NCI-H146 (cell line): ENCODE measurements around the gene SLC26A2.
"Not testable (repeated sequence)": the region's sequence is repeated elsewhere in the genome, so short reads cannot be mapped to it uniquely, and the experiment has no call there.

Experiments used
- DNase-seq: peaks from one replicate; lab custom pipeline; 2025; lab: John Stamatoyannopoulos, UW

SLC26A2 gene

GRCh38 chr5:150006318-150006717, 45.8 kb downstream of the SLC26A2 start:
- DNase-seq: no peak

GRCh38 chr5:150007050-150007449, 46.5 kb downstream of the SLC26A2 start:
- no peak for DNase-seq

GRCh38 chr5:150009671-150010387, 49.3 kb downstream of the SLC26A2 start:
- DNase-seq: no peak

GRCh38 chr5:150013931-150014330, 53.4 kb downstream of the SLC26A2 start:
- no peak for DNase-seq

GRCh38 chr5:150014456-150014855, 53.9 kb downstream of the SLC26A2 start:
- no peak for DNase-seq

GRCh38 chr5:150015415-150015814, 54.9 kb downstream of the SLC26A2 start:
- DNase-seq: no peak

- DNase-seq: no peak
Measured at GRCh38 chr5:150016537-150016936, 56.0 kb downstream of the SLC26A2 start.

GRCh38 chr5:150017226-150018005, 56.9 kb downstream of the SLC26A2 start:
- DNase-seq: no peak

- no peak for DNase-seq
Measured at GRCh38 chr5:150020249-150020648, 59.7 kb downstream of the SLC26A2 start.

- DNase-seq: no peak
Measured at GRCh38 chr5:150021491-150022157, 61.1 kb downstream of the SLC26A2 start.

- DNase-seq: no peak
Measured at GRCh38 chr5:150022158-150022531, 61.6 kb downstream of the SLC26A2 start.

- no peak for DNase-seq
Measured at GRCh38 chr5:150022681-150023080, 62.1 kb downstream of the SLC26A2 start.

- DNase-seq: no peak
Measured at GRCh38 chr5:150023136-150023535, 62.6 kb downstream of the SLC26A2 start.

- no peak for DNase-seq
Measured at GRCh38 chr5:150024346-150024984, 63.9 kb downstream of the SLC26A2 start.

GRCh38 chr5:150026682-150027172, 66.2 kb downstream of the SLC26A2 start:
- DNase-seq: no peak

GRCh38 chr5:150028047-150028446, 67.5 kb downstream of the SLC26A2 start:
- not testable (repeated sequence) for DNase-seq

GRCh38 chr5:150033334-150033733, 72.8 kb downstream of the SLC26A2 start:
- DNase-seq: no peak

- DNase-seq: no peak
Measured at GRCh38 chr5:150034662-150035061, 74.1 kb downstream of the SLC26A2 start.

GRCh38 chr5:150035139-150035895, 74.8 kb downstream of the SLC26A2 start:
- DNase-seq: no peak

- DNase-seq: no peak
Measured at GRCh38 chr5:150036513-150036912, 76.0 kb downstream of the SLC26A2 start.
